Spleen (tissue), 11 donors: ENCODE results near the gene MICAL2. TPM values are rescaled to one million over a fixed set of nuclear protein-coding genes. Genes with fewer than 3 reads are reported as not detected.

Experiments used
- DNase-seq: peaks from one replicate; pipeline ENCODE4 v3.0.0-alpha.2; 2020
- H3K27ac ChIP-seq, 8 donors: fragments of 200-600 bp; sonication (generic) in 7 of 8; 1 replicate in 4 of 8; 2 replicates in 4 of 8; pipeline versions ENCODE4 v1.5.0 to v1.8.0; 2016 to 2021; ENCODE audit warnings: inconsistent platforms in 4 of 8, mild to moderate bottlenecking in 4 of 8, moderate library complexity in 1 of 8
- H3K27me3 ChIP-seq, 7 donors: fragments of 200-600 bp; sonication (generic) in 6 of 7; replicated peaks in 1 of 7; 1 replicate in 4 of 7; 2 replicates in 3 of 7; pipeline versions ENCODE4 v1.5.0 to v1.8.0; 2016 to 2021; ENCODE audit warnings: inconsistent platforms in 3 of 7, mild to moderate bottlenecking in 1 of 7
- H3K36me3 ChIP-seq, 6 donors: fragments of 200-600 bp; sonication (generic) in 5 of 6; 1 replicate in 4 of 6; 2 replicates in 2 of 6; pipeline versions ENCODE4 v1.5.0 to v1.8.0; 2016 to 2021; ENCODE audit warnings: inconsistent platforms in 2 of 6
- H3K4me1 ChIP-seq, 6 donors: fragments of 200-600 bp; sonication (generic) in 5 of 6; 1 replicate in 3 of 6; 2 replicates in 3 of 6; pipeline versions ENCODE4 v1.5.0 to v1.8.0; 2016 to 2021; ENCODE audit warnings: inconsistent platforms in 3 of 6
- H3K4me3 ChIP-seq, 8 donors: fragments of 200-600 bp; sonication (generic) in 7 of 8; 1 replicate in 4 of 8; 2 replicates in 4 of 8; pipeline versions ENCODE4 v1.5.0 to v1.8.0; 2016 to 2021; ENCODE audit warnings: inconsistent platforms in 4 of 8, mild to moderate bottlenecking in 4 of 8, moderate library complexity in 2 of 8
- H3K9me3 ChIP-seq, 8 donors: fragments of 200-600 bp; sonication (generic) in 7 of 8; 1 replicate in 4 of 8; 2 replicates in 4 of 8; pipeline versions ENCODE4 v1.5.0 to v1.8.0; 2016 to 2021; ENCODE audit warnings: inconsistent platforms in 4 of 8
- CTCF ChIP-seq, 11 experiments: fragments of 200-600 bp in 7 of 11; fragments of 450-650 bp in 4 of 11; sonication (generic) in 4 of 11; IDR thresholded peaks in 8 of 11; conservative IDR thresholded peaks in 3 of 11; 1 replicate in 7 of 11; 2 replicates in 4 of 11; pipeline versions ENCODE4 v1.4.0 to v1.8.0; 2016 to 2021; ENCODE audit warnings: antibody characterized with exemption in 11 of 11, inconsistent platforms in 4 of 11, mild to moderate bottlenecking in 1 of 11
- POLR2A ChIP-seq, 3 donors: fragments of 450-650 bp; IDR thresholded peaks; one replicate each; pipeline ENCODE4 v1.5.1; 2017; ENCODE audit warnings: antibody characterized with exemption in 3 of 3, mild to moderate bottlenecking in 1 of 3
- POLR2AphosphoS5 ChIP-seq, 3 donors: sonication (generic); formaldehyde crosslinking; IDR thresholded peaks; one replicate each; pipeline ENCODE4 v1.5.1; 2017; ENCODE audit warnings: antibody characterized with exemption in 3 of 3
- WGBS, 5 donors: extraction: QIAGEN DNeasy Blood & Tissue Kit in 3 of 5; methylation state at CpG; one replicate each; pipeline versions ENCODE4 v1.1.5 to v1.1.7; 2013 to 2018; 5-methylcytosine and 5-hydroxymethylcytosine counted together
- intact Hi-C: fragments of 100-400 bp; cut with DNase I; formaldehyde crosslinking; loops from one replicate; pipeline ENCODE4 v1.15.0; 2023; ENCODE audit warnings: low total_unique reads
- polyA plus RNA-seq, 3 donors: library from polyadenylated mRNA; stranded (reverse); fragments of 200-250 nt; gene quantifications; one replicate each; pipeline ENCODE4 v1.2.1, GENCODE V29; 2013
- total RNA-seq, 7 donors: library from RNA; depleted of rRNA in 3 of 7; stranded (reverse); fragments of >200 nt in 3 of 7; fragmentation: NEBNext Ultra II Directional in 4 of 7; extraction: Animal tissue kit (Norgen Biotek cat#: 25700) in 4 of 7; gene quantifications; one replicate each; pipeline versions ENCODE4 v1.1.0 to v1.2.1, GENCODE V29; 2016 to 2021
- donor health status: healthy with polysubstance abuse.
- donor health status: DM: no; HTN: no; CAD: no; lungs with moderate emphysema.
- donor health status: DM: no; HTN: no; CAD: no.
- donor health status: Bipolar disorder and iron deficiency.
- donor health status: healthy.
- donor health status: DM: no; HTN: no; CAD: no.
- donor health status: DM: yes; HTN: yes; CAD: no.

The MICAL2 gene
- total and polyA plus RNA-seq, 10 donors: 1.9 to 50.8 (median 32.3) TPM

- H3K9me3 ChIP-seq: no peaks in the 10 kb centered on the region
- no peaks in the 10 kb centered on the region for H3K36me3 ChIP-seq
- no peaks in the 10 kb centered on the region for H3K4me1 ChIP-seq
- TF ChIP-seq CTCF (IDR thresholded peaks at IDR 0.05 in 8 of 11, conservative IDR thresholded peaks at IDR 0.05 in 3 of 11): no peak
- TF ChIP-seq POLR2A (IDR thresholded peaks at IDR 0.05): no peak
- no peak for TF ChIP-seq POLR2AphosphoS5 (IDR thresholded peaks at IDR 0.05)
- intact Hi-C loops: no loop called here
- no peak for DNase-seq
- 87 to 93% (median 91%) methylated on average over 4 to 6 of the region's 6 CpGs for WGBS, 5 donors
- no peak overlapping the region for H3K4me3 ChIP-seq
- H3K27ac ChIP-seq: no peak overlapping the region
- no peaks in the 10 kb centered on the region for H3K27me3 ChIP-seq
These were observed 35.7 kb upstream of the MICAL2 start for GRCh38 chr11:12074529-12075195.

GRCh38 chr11:12075291-12075690 lies 35.1 kb upstream of the MICAL2 start:
- H3K4me3 ChIP-seq: no peak overlapping the region
- 92 to 96% (median 94%) methylated on average over 3 of the region's 3 CpGs for WGBS, 5 donors
- DNase-seq: no peak
- H3K27ac ChIP-seq: no peak overlapping the region
- intact Hi-C loops: no loop called here
- H3K36me3 ChIP-seq: no peaks in the 10 kb centered on the region
- no peaks in the 10 kb centered on the region for H3K27me3 ChIP-seq
- H3K4me1 ChIP-seq: no peaks in the 10 kb centered on the region
- TF ChIP-seq POLR2AphosphoS5 (IDR thresholded peaks at IDR 0.05) (no peak), CTCF (IDR thresholded peaks at IDR 0.05 in 8 of 11, conservative IDR thresholded peaks at IDR 0.05 in 3 of 11) (no peak), POLR2A (IDR thresholded peaks at IDR 0.05) (no peak)
- no peaks in the 10 kb centered on the region for H3K9me3 ChIP-seq

GRCh38 chr11:12075822-12076821 lies 34.3 kb upstream of the MICAL2 start:
- Histone ChIP-seq H3K27me3 (no peaks in the 10 kb centered on the region), H3K4me1 (no peaks in the 10 kb centered on the region), H3K27ac (no peak overlapping the region), H3K36me3 (no peaks in the 10 kb centered on the region), H3K4me3 (no peak overlapping the region), H3K9me3 (no peaks in the 10 kb centered on the region)
- DNase-seq: no peak
- WGBS, 5 donors: 82 to 93% (median 87%) methylated on average over 15 of the region's 15 CpGs
- TF ChIP-seq POLR2AphosphoS5 (IDR thresholded peaks at IDR 0.05) (no peak), CTCF (IDR thresholded peaks at IDR 0.05 in 8 of 11, conservative IDR thresholded peaks at IDR 0.05 in 3 of 11) (no peak), POLR2A (IDR thresholded peaks at IDR 0.05) (no peak)
- intact Hi-C loops: no loop called here
